GM19193 (cell line): Measurements from ENCODE around the gene MARCHF9.
A peak's percentile ranks its signal among the peaks of the same experiment; 100 is the strongest.

Experiments
- POLR2A ChIP-seq: IDR thresholded peaks from 4 replicates; pipeline ENCODE4 v1.6.1; 2011; ENCODE audit not compliant: insufficient read depth, insufficient read length; ENCODE audit errors: extremely low read depth

Gene MARCHF9

GRCh38 chr12:57754411-57755193, at the start of gene MARCHF9:
MARCHF9 (plus strand) TSS chr12:57755103; CDS start chr12:57755529, 426 bp downstream.
- TF ChIP-seq POLR2A, result peak; percentile 40

- no peak for TF ChIP-seq POLR2A
Observed at GRCh38 chr12:57707250-57707649, 47.7 kb upstream of the MARCHF9 start.

- TF ChIP-seq POLR2A, result no peak
Observed at GRCh38 chr12:57708296-57708695, 46.6 kb upstream of the MARCHF9 start.

DNA sequence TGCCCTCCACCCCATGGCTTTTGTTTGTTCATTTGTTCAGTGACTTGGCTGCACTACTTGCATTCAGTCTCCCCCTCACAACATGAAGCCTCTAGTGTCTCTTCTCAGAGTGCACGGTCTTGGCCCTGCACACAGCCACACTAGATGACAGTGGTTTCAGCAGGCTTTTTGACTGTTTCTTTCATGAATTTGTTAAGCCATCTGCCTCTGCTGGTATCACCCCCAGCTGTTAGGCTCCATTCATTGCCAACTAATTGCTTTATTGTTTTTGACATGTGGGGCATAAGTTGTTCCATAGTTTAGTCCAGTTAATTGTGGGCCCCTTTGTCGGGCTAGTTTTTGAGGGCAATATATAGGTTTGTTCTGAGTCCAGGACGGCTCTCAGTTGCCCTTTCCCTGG, 42.2 kb upstream of the MARCHF9 start:
- TF ChIP-seq POLR2A, result no peak

DNA sequence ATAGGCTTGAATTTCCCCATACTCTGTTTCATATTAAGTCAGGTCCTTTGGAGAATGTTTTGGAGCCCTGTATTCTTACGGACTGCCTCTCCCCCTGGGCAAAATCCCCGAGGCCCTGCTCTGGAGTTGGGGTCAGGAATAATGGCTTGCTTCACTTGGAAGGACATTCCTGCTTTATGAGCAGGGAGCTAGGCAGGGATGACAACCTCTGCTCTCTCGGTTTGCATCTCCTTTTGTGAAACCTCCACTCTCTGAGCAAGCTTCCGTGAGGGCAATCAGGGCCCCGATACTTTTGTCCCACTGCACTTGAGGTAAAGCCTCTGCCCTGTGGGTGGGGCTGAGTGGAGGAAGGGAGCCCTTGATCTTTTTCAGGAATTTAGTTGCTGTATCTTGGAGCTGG, 41.7 kb upstream of the MARCHF9 start:
- no peak for TF ChIP-seq POLR2A

GRCh38 chr12:57715786-57716185, 39.1 kb upstream of the MARCHF9 start:
- TF ChIP-seq POLR2A, result no peak

GRCh38 chr12:57716305-57716704, 38.6 kb upstream of the MARCHF9 start:
- TF ChIP-seq POLR2A, result no peak

GRCh38 chr12:57717131-57717530, 37.8 kb upstream of the MARCHF9 start:
- no peak for TF ChIP-seq POLR2A

DNA sequence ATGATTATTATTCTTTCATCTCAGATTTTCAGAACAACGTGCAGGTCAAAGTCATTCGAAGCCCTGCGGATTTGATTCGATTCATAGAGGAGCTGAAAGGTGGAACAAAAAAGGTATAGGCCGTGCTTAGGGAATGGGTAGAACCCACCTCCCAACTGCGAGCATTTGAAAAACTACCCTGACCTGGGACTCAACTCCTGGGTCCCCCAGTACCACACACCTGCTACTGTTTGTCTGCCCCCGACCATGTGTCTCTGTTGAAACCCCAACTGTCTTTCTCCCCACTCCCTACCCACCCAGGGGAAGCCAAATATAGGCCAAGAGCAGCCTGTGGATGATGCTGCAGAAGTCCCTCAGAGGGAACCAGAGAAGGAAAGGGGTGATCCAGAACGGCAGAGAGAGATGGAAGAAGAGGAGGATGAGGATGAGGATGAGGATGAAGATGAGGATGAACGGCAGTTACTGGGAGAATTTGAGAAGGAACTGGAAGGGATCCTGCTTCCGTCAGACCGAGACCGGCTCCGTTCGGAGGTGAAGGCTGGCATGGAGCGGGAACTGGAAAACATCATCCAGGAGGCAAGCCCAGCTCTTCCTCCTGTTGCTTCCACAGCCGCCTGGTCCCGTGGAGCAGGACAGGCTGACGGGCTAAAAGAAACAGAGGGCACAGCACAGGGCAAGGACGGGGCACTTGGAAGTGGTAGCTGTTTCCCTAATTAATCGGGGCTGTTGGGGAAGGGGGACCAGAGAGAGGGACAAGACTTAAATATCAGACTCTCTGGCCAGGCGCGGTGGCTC, 36.9 kb upstream of the MARCHF9 start:
- TF ChIP-seq POLR2A, result no peak

DNA sequence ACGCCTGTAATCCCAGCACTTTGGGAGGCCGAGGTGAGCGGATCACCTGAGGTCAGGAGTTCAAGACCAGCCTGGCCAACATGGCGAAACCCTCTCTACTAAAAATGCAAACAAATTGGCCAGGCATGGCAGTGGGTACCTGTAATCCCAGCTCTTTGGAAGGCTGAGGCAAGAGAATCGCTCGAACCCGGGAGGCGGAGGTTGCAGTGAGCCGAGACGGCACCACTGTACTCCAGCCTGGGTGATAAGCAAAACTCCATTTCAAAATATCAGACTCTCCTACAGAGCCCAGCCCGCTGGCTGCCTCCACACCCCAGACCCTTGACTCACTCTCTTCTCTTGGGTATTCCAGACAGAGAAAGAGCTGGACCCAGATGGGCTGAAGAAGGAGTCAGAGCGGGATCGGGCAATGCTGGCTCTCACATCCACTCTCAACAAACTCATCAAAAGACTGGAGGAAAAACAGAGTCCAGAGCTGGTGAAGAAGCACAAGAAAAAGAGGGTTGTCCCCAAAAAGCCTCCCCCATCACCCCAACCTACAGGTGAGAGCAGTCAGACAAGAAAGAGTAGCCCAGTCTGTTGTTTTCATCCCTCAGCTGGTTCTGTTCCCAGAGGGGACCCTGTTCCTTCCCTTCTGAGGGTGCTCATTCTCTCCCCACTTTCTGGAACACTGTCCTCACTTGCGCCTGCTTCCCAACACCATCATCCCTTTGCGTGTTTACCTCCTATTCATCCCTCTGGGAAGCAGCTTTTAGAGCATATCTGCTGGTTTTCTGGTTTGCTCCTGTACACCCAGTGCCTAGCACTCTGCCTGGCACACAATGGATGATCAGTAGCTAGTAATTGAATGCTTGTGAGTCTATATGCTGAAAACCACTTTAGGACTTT, 36.0 kb upstream of the MARCHF9 start:
- no peak for TF ChIP-seq POLR2A

- TF ChIP-seq POLR2A, result no peak
Observed at GRCh38 chr12:57719777-57720605, 34.9 kb upstream of the MARCHF9 start.

GRCh38 chr12:57720606-57721595, 34.0 kb upstream of the MARCHF9 start:
- TF ChIP-seq POLR2A, result no peak

DNA sequence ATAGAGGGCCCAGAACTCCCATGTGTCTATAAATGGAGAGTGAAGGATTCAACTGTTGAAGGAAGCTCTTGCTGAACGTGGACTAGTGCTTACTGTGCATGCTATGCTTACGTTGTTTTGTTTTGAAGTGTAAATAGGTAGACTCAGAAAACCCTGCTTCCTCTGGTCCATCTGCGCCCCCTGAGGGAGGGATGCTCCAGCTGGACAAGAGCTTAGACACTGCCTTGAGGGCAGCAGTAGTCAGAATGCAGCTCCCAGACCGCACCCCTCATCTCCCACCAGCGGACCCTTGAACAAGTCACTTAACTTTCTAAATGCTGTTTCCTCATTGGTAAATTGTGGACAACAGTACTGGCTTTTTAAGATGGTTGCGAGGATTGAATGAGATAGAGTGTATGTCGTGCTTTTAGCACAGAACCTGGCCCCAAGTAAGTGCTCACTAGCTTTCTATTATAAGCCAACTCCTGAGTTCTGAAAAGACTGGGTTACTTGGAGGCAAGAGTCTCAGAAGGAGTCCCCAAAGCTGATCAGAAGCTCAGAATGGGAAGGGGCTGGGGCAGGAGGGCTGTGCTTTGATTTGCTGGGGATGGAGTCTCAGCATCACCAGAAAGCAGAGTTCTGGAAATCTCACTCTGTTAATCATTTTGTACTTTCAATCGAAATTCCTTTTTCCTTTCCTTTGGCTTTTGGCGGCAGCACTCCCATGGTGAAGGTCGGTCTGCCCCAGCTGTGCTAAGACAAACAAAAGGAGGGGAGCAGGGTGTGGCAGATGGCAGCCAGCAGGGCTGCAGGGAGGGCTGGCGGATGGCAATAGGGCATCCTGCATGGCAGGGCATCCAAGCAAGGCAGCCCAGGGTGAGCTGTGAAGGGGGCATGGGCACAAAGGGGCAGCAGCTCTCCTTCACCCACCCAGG, 31.9 kb upstream of the MARCHF9 start:
- TF ChIP-seq POLR2A, result no peak

DNA sequence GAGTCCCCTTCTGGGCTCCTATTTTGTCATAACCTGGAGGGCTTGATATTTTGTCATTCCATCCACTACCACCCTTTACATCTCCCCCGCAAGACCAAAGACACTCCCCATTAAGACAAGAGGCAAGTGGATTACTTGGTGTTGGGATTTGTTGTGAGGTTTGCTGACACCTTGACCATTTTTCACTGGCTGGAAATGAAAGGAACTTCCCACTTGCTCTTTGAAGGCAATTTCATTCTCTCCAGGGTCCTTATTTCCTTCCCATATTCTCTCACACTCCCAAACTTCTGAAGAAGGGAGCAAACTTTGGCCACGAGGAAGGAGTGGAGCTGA, 31.3 kb upstream of the MARCHF9 start:
- no peak for TF ChIP-seq POLR2A
